OCI-LY7 (cell line): ENCODE measurements around the gene DIAPH3. TPM values are rescaled to one million over a fixed set of nuclear protein-coding genes. Genes with fewer than 3 reads are reported as not detected.

Experiments
- BruUV-seq: library from RNA; stranded (reverse); fragments of 400-500 nt; replicated peaks from 2 replicates; lab custom pipeline; 2021; lab: Mats Ljungman, UMichigan
- CTCF ChIA-PET: fragments of 300-600 bp; sonication (Branson Sonifier 250); formaldehyde crosslinking; loops from one replicate; lab custom pipeline; 2022; ENCODE audit warnings: antibody characterized with exemption; ENCODE audit not compliant: unreplicated experiment; lab: Charles Lee
- POLR2A ChIA-PET: fragments of 300-600 bp; sonication (Branson Sonifier 250); formaldehyde crosslinking; loops from one replicate; lab custom pipeline; 2022; ENCODE audit warnings: antibody characterized with exemption; lab: Charles Lee
- DNase-seq: peaks from one replicate; pipeline ENCODE4 v3.0.0-alpha.2; 2015; ENCODE audit warnings: low spot score
- H2AFZ ChIP-seq: fragments of 200-600 bp; sonication (generic), shearing (Covaris generic); 2 replicates; pipeline ENCODE4 v1.6.1; 2014; ENCODE audit warnings: mild to moderate bottlenecking, antibody characterized with exemption, low read length, moderate library complexity
- H3K27ac ChIP-seq: fragments of 200-600 bp; sonication (generic); 2 replicates; pipeline ENCODE4 v1.5.1; 2014; ENCODE audit warnings: mixed run types, low read depth, mild to moderate bottlenecking, moderate library complexity, low read length, inconsistent platforms; ENCODE audit not compliant: poor library complexity, severe bottlenecking
- H3K36me3 ChIP-seq: fragments of 200-600 bp; sonication (generic); 2 replicates; pipeline ENCODE4 v1.6.1; 2014; ENCODE audit warnings: mild to moderate bottlenecking, antibody characterized with exemption, low read length, moderate library complexity, mixed read lengths; ENCODE audit not compliant: insufficient read depth
- H3K4me1 ChIP-seq: fragments of 200-600 bp; sonication (generic); 2 replicates; pipeline ENCODE4 v1.5.1; 2014; ENCODE audit warnings: mild to moderate bottlenecking, low read length; ENCODE audit not compliant: insufficient read depth, poor library complexity, severe bottlenecking
- H3K4me2 ChIP-seq: fragments of 200-600 bp; sonication (generic); 2 replicates; pipeline ENCODE4 v1.6.1; 2014; ENCODE audit warnings: mild to moderate bottlenecking, low read length
- H3K4me3 ChIP-seq: fragments of 200-600 bp; sonication (generic); 2 replicates; pipeline ENCODE4 v1.5.1; 2014; ENCODE audit warnings: mild to moderate bottlenecking, low read depth, low read length; ENCODE audit not compliant: poor library complexity, severe bottlenecking
- H3K79me2 ChIP-seq: fragments of 200-600 bp; sonication (generic); 2 replicates; pipeline ENCODE4 v1.6.1; 2016; ENCODE audit warnings: low read depth, mild to moderate bottlenecking, low read length, moderate library complexity, mixed read lengths; ENCODE audit not compliant: insufficient read depth
- H3K9me2 ChIP-seq: fragments of 200-600 bp; sonication (generic); 2 replicates; pipeline ENCODE4 v1.6.1; 2016; ENCODE audit warnings: mild to moderate bottlenecking, low read length, mixed read lengths; ENCODE audit not compliant: insufficient read depth
- H3K9me3 ChIP-seq: fragments of 200-600 bp; sonication (generic); 2 replicates; pipeline ENCODE4 v1.6.1; 2014; ENCODE audit warnings: mild to moderate bottlenecking, mixed run types, low read length, mixed read lengths
- H4K20me1 ChIP-seq: fragments of 200-600 bp; sonication (generic); 2 replicates; pipeline ENCODE4 v1.6.1; 2014; ENCODE audit warnings: mild to moderate bottlenecking, antibody characterized with exemption, low read length, moderate library complexity, mixed read lengths; ENCODE audit not compliant: insufficient read depth
- CTCF ChIP-seq: fragments of 200-600 bp; sonication (generic); conservative IDR thresholded peaks from 2 replicates; pipeline ENCODE4 v1.5.1; 2014; ENCODE audit warnings: mild to moderate bottlenecking, antibody characterized with exemption, low read length, moderate library complexity, mixed read lengths
- EZH2phosphoT487 ChIP-seq: fragments of 200-600 bp; sonication (generic); IDR thresholded peaks from 2 replicates; pipeline ENCODE4 v1.6.1; 2018; ENCODE audit warnings: low read depth, borderline replicate concordance, mild to moderate bottlenecking, mixed run types, antibody characterized with exemption, low read length, moderate library complexity, mixed read lengths
- intact Hi-C: fragments of 100-400 bp; cut with micrococcal nuclease; formaldehyde crosslinking; loops from one replicate; pipeline ENCODE4 v1.10.0; 2022; ENCODE audit not compliant: unreplicated experiment
- total RNA-seq, 2 experiments: library from RNA; depleted of rRNA in 1 of 2; stranded (reverse); fragments of >200 nt in 1 of 2; shearing (Covaris generic) in 1 of 2; gene quantifications; 2 replicates each; pipeline ENCODE4 v1.2.3, GENCODE V29; 2014 to 2022

The DIAPH3 gene
- total RNA-seq, 2 experiments from 2014 or later = 33.5 to 37.2 TPM

DNA sequence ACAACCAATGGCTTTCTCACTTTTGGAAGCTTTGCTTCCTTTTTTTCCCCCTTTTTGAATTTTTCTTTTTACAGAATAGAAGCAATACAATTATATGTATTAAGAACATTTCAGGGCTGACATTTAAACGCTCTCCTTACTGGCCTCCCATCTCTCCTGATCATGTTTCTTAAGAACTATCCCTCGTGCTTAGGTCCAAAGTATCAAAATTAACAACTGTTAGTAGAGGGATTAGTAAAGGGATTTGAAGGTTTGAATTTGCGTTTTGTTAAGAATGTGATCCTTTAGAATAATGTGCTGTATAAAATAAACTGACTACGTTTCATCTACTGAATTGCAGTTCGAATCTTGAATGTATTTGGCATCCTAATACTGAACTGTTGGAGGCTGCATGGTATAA lies 424.8 kb downstream of the DIAPH3 start:
- no peak for DNase-seq
- no peaks in the 10 kb centered on the region for H3K36me3 ChIP-seq
- TF ChIP-seq CTCF (no peak), EZH2phosphoT487 (no peak)
- H3K4me2 ChIP-seq = no peak overlapping the region
- no peak overlapping the region for H3K27ac ChIP-seq
- H3K79me2 ChIP-seq = no peaks in the 10 kb centered on the region
- peaks cover 5% of the 10 kb centered on the region for H3K4me1 ChIP-seq
- BruUV-seq = no TSS peak
- no peaks in the 10 kb centered on the region for H3K9me2 ChIP-seq
- ChIA-PET POLR2A (no interaction called here), CTCF (no interaction called here)
- no peaks in the 10 kb centered on the region for H4K20me1 ChIP-seq
- H2AFZ ChIP-seq = no peak overlapping the region
- H3K4me3 ChIP-seq = no peak overlapping the region
- no peaks in the 10 kb centered on the region for H3K9me3 ChIP-seq
- intact Hi-C loops = no loop called here

DNA sequence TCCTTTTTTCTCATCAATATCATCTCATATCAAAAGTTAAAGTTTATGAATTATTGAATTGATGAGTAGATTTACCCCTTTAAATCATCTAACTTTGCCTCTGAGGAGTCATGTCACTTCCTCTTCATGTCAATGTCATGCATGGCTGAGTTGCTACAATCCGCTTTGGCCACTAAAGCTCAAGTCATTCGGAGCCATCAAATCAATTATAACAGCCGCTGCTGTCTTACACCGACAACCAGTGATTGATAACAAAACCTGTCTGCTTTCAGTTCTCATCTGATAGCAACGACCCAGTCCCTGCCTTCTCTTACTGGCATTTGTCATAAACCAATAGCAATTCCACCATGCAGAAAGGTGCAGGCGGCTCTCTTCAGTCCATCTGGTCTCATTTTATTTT lies 429.3 kb downstream of the DIAPH3 start:
- no TSS peak for BruUV-seq
- H2AFZ ChIP-seq = no peak overlapping the region
- CTCF ChIA-PET = no interaction called here

More for the DNA sequence above, 429.3 kb downstream of the DIAPH3 start:
- TF ChIP-seq CTCF (no peak), EZH2phosphoT487 (no peak)
- Histone ChIP-seq H4K20me1 (no peaks in the 10 kb centered on the region), H3K27ac (no peak overlapping the region), H3K4me1 (peaks cover 5% of the 10 kb centered on the region), H3K36me3 (no peaks in the 10 kb centered on the region), H3K4me2 (no peak overlapping the region), H3K9me3 (no peaks in the 10 kb centered on the region), H3K4me3 (no peak overlapping the region), H3K79me2 (no peaks in the 10 kb centered on the region), H3K9me2 (no peaks in the 10 kb centered on the region)
- intact Hi-C loops = no loop called here
- DNase-seq = peak; percentile 24
- POLR2A ChIA-PET = interaction anchor here (0.6 to 1.0 kb wide), 2 partner anchors 13 to 312 kb away, joined by 3 read pairs; no protein-coding TSS in a partner anchor
